ENCODE measurements around the gene CCDC88B. TPM values are rescaled to one million over a fixed set of nuclear protein-coding genes. Genes with fewer than 3 reads are reported as not detected.

Gene CCDC88B
- total and polyA plus RNA-seq, 9 of the 15 experiments (the other 6 are each of a cell fraction or from before 2014, with no cell fraction given): 0.13 to 18.1 (median 7.9) TPM

DNA sequence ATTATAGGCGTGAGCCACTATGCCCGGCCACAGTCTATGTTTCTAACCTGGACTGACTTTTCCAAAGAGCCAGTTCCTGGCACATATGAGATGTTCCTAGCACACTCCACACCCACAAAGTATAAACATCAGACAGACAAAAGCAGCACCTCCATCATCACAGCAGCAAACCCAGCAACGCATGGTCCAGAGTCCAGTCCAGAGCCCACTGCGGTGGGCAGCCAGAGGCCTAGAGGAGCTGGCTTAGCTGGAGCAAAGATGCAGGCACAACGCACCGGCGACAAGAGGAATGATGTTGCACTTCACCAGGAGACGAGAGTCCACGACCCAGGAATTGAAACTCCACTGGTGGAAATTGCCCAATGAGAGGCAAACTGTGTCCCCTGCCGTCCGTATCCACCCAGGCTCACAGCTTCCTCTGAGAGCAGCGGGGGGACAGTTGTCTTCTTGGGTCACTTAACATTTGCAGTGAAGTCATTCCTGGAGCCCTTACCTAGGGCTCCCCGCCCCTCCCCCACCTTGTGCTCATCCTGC, 55.6 kb downstream of the CCDC88B start:
- FAIRE-seq (no peak), DNase-seq (ENCODE audit: extremely low read depth in 1 of 4, low spot score in 3 of 4) (no peak), ATAC-seq (no peak)
- WGBS (ENCODE audit: insufficient coverage, low coverage, missing lambda C conversion rate): 22% methylated on average over 13 of the region's 13 CpGs
- TF ChIP-seq NCOR1 (IDR thresholded peaks at IDR 0.05) (no peak), U2AF2 (optimal IDR thresholded peaks at IDR 0.05; ENCODE audit: low read depth, low read length) (no peak), MXD1 (CRISPR knock-in tag; IDR thresholded peaks at IDR 0.05; ENCODE audit: borderline replicate concordance, poor library complexity, severe bottlenecking) (no peak)
- TF ChIP-seq, protein P1, sequence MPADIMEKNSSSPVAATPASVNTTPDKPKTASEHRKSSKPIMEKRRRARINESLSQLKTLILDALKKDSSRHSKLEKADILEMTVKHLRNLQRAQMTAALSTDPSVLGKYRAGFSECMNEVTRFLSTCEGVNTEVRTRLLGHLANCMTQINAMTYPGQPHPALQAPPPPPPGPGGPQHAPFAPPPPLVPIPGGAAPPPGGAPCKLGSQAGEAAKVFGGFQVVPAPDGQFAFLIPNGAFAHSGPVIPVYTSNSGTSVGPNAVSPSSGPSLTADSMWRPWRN (IDR thresholded peaks at IDR 0.05; ENCODE audit: low read depth): no peak
- ChIA-PET CTCF (ENCODE audit: low intra/inter-chr PET ratio) (no interaction called here), POLR2A (interaction anchor here (0.7 to 1.4 kb wide), 6 partner anchors 8 to 1111 kb away, joined by 3 to 4 read pairs (median 3); no protein-coding TSS in a partner anchor)
- Histone ChIP-seq H3K27me3 (ENCODE audit: control insufficient read depth in 2 of 2, insufficient read depth in 2 of 2, low read length in 2 of 2) (peaks cover 19 to 59% of the 10 kb centered on the region in 2 experiments), H3K9me3 (replicated peaks; ENCODE audit: control insufficient read depth, insufficient read depth, low read depth, low read length) (no peaks in the 10 kb centered on the region), H3K36me3 (ENCODE audit: control insufficient read depth, insufficient read depth, low read length) (no peaks in the 10 kb centered on the region), H3K9ac (ENCODE audit: insufficient read depth in 1 of 2, low read depth in 2 of 2, low read length in 2 of 2) (no peak overlapping the region), H3K4me1 (replicated peaks in 1 of 2; ENCODE audit: control insufficient read depth in 2 of 2, insufficient read depth in 2 of 2, low read length in 2 of 2) (peaks cover 8% of the 10 kb centered on the region in 2 experiments; a peak in 3 of 5 replicates), H2AFZ (ENCODE audit: low read depth, low read length) (no peak overlapping the region), H3K79me2 (ENCODE audit: control insufficient read depth, insufficient read depth, low read length) (no peaks in the 10 kb centered on the region), H3K4me3 (no peak overlapping the region), H3K4me2 (ENCODE audit: insufficient read depth, low read length) (no peak overlapping the region; the same call in 1 of the 2 replicates), H3K27ac (ENCODE audit: extremely low read depth, low read depth, low read length) (no peak overlapping the region), H3K9me1 (ENCODE audit: control insufficient read depth, insufficient read depth, low read length) (no peaks in the 10 kb centered on the region), H4K20me1 (replicated peaks; ENCODE audit: control insufficient read depth, insufficient read depth, low read length) (0 out of 2 replicates have a peak, but pooled peaks cover 3% of the 10 kb centered on the region)
- no TSS peak for BruUV-seq (replicated peaks)
- intact Hi-C loops (cut with micrococcal nuclease): no loop called here
- in situ Hi-C loops (cut with MboI): no loop called here
